ENCODE data around the gene LFNG.

LFNG gene

GRCh38 chr7:2523461-2523936, 3.9 kb downstream of the LFNG start:
- TF ChIP-seq FOXA1 (IDR thresholded peaks at IDR 0.05) (no peak), NFRKB (IDR thresholded peaks at IDR 0.05) (no peak), ARNT (IDR thresholded peaks at IDR 0.05) (no peak), HDGF (IDR thresholded peaks at IDR 0.05; ENCODE audit: borderline replicate concordance) (no peak), ZNF384 (IDR thresholded peaks at IDR 0.05) (no peak), TARDBP (IDR thresholded peaks at IDR 0.05) (no peak)
- ChIA-PET CTCF (no interaction called here), POLR2A (no interaction called here)
- DNase-seq (ENCODE audit: extremely low spot score) = no peak

GRCh38 chr7:2523941-2524807, 4.6 kb downstream of the LFNG start:
- DNase-seq (ENCODE audit: extremely low spot score) = no peak
- CTCF ChIA-PET = no interaction called here
- no peak for TF ChIP-seq NFRKB (IDR thresholded peaks at IDR 0.05)
- TF ChIP-seq L3MBTL2 (conservative IDR thresholded peaks at IDR 0.05) = no peak
- no peak for TF ChIP-seq FOXM1 (IDR thresholded peaks at IDR 0.05; ENCODE audit: borderline replicate concordance)
- no peak for TF ChIP-seq SUZ12 (IDR thresholded peaks at IDR 0.05)
- no peak for TF ChIP-seq ELF4 (IDR thresholded peaks at IDR 0.05)
- TF ChIP-seq LEF1 (IDR thresholded peaks at IDR 0.05; ENCODE audit: borderline replicate concordance) = no peak
- TF ChIP-seq HDGF (IDR thresholded peaks at IDR 0.05; ENCODE audit: borderline replicate concordance) = no peak
- TF ChIP-seq BHLHE40 (IDR thresholded peaks at IDR 0.05; ENCODE audit: borderline replicate concordance) = no peak
- TF ChIP-seq FOXA1 (IDR thresholded peaks at IDR 0.05) = no peak
- TF ChIP-seq TARDBP (IDR thresholded peaks at IDR 0.05) = no peak
- no peak for TF ChIP-seq PKNOX1 (IDR thresholded peaks at IDR 0.05)
- TF ChIP-seq SP1 (IDR thresholded peaks at IDR 0.05) = no peak
- TF ChIP-seq CTBP1 (IDR thresholded peaks at IDR 0.05; ENCODE audit: borderline replicate concordance) = no peak
- no peak for TF ChIP-seq FOXK2 (IDR thresholded peaks at IDR 0.05)
- TF ChIP-seq ARNT (IDR thresholded peaks at IDR 0.05) = no peak
- TF ChIP-seq ZNF384 (IDR thresholded peaks at IDR 0.05) = no peak
- POLR2A ChIA-PET = no interaction called here

GRCh38 chr7:2524808-2525657, 5.5 kb downstream of the LFNG start:
- POLR2A ChIA-PET = no interaction called here
- no peak for DNase-seq (ENCODE audit: extremely low spot score)
- no peak for TF ChIP-seq TARDBP (IDR thresholded peaks at IDR 0.05)
- TF ChIP-seq L3MBTL2 (conservative IDR thresholded peaks at IDR 0.05) = no peak
- TF ChIP-seq NFRKB (IDR thresholded peaks at IDR 0.05) = no peak
- CTCF ChIA-PET = no interaction called here

GRCh38 chr7:2525658-2526630, 6.4 kb downstream of the LFNG start:
- ChIA-PET POLR2A (no interaction called here), CTCF (no interaction called here)
- DNase-seq (ENCODE audit: extremely low spot score) = no peak
- TF ChIP-seq SUZ12 (IDR thresholded peaks at IDR 0.05) (no peak), ZNF384 (IDR thresholded peaks at IDR 0.05) (no peak), BHLHE40 (IDR thresholded peaks at IDR 0.05; ENCODE audit: borderline replicate concordance) (no peak)

- CTCF ChIA-PET = no interaction called here
- POLR2A ChIA-PET = no interaction called here
- DNase-seq (ENCODE audit: extremely low spot score) = no peak
- TF ChIP-seq NFRKB (IDR thresholded peaks at IDR 0.05) (no peak), PKNOX1 (IDR thresholded peaks at IDR 0.05) (no peak), CTBP1 (IDR thresholded peaks at IDR 0.05; ENCODE audit: borderline replicate concordance) (no peak), TARDBP (IDR thresholded peaks at IDR 0.05) (no peak), BHLHE40 (IDR thresholded peaks at IDR 0.05; ENCODE audit: borderline replicate concordance) (no peak), FOXA1 (IDR thresholded peaks at IDR 0.05) (no peak), ZNF384 (IDR thresholded peaks at IDR 0.05) (no peak), ARNT (IDR thresholded peaks at IDR 0.05) (no peak), SP1 (IDR thresholded peaks at IDR 0.05) (no peak)
These were observed 7.3 kb downstream of the LFNG start for GRCh38 chr7:2526659-2527504.

Measured in HEK293T (cell line).